ENCODE data around the gene MED26. TPM values are rescaled to one million over a fixed set of nuclear protein-coding genes. Genes with fewer than 3 reads are reported as not detected.

MED26 gene
- total and polyA plus RNA-seq, 2 experiments from 2014 or later, result 6.6 to 7.8 TPM

DNA sequence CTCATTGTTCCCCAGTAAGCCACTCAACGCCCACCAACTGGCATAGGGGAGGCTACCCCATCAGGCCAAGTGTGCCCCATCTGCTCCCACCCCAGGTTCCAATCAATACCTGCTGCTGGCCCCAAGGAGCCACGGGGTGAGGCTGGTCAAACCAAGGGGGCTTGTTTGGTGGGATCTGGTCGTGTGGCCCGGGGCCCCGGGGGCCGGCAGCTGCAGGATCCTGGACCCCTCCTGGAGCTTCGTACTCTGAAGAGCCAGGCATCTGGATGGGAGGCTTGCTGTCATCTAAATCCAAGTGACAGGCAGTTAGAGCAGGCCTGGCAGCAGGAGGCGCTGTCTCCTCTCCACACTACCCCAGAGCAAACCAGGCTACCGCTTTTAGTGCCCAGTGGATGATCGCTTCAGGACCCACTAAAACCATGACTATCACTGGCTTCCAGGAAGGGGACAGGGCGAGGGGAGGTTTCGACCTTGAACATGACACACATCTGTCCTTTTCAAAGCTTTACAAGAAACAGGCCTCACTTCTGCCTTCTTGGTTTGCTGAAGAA, 100.0 kb downstream of the MED26 start:
- WGBS (ENCODE audit: low lambda C conversion rate, missing lambda C conversion rate), result 88% methylated on average over 11 of the region's 12 CpGs
- Histone ChIP-seq H3K9me3 (ENCODE audit: low read depth) (no peaks in the 10 kb centered on the region), H3K27ac (no peak overlapping the region), H3K4me2 (no peak overlapping the region), H3K27me3 (no peaks in the 10 kb centered on the region), H3K9me2 (replicated peaks; ENCODE audit: insufficient read depth) (no peaks in the 10 kb centered on the region), H2AFZ (no peak overlapping the region), H4K20me1 (ENCODE audit: insufficient read depth, poor library complexity, severe bottlenecking) (no peaks in the 10 kb centered on the region), H3K79me2 (no peaks in the 10 kb centered on the region), H3K36me3 (replicated peaks; ENCODE audit: insufficient read depth, low read depth) (no peaks in the 10 kb centered on the region), H3K4me1 (ENCODE audit: insufficient read depth) (no peaks in the 10 kb centered on the region), H3K4me3 (no peak overlapping the region)
- TF ChIP-seq EZH2 (IDR thresholded peaks at IDR 0.05; ENCODE audit: borderline replicate concordance) (no peak), EZH2phosphoT487 (IDR thresholded peaks at IDR 0.05; ENCODE audit: low read depth, severe bottlenecking, unreplicated experiment) (no peak)
- TF ChIP-seq, protein P1, sequence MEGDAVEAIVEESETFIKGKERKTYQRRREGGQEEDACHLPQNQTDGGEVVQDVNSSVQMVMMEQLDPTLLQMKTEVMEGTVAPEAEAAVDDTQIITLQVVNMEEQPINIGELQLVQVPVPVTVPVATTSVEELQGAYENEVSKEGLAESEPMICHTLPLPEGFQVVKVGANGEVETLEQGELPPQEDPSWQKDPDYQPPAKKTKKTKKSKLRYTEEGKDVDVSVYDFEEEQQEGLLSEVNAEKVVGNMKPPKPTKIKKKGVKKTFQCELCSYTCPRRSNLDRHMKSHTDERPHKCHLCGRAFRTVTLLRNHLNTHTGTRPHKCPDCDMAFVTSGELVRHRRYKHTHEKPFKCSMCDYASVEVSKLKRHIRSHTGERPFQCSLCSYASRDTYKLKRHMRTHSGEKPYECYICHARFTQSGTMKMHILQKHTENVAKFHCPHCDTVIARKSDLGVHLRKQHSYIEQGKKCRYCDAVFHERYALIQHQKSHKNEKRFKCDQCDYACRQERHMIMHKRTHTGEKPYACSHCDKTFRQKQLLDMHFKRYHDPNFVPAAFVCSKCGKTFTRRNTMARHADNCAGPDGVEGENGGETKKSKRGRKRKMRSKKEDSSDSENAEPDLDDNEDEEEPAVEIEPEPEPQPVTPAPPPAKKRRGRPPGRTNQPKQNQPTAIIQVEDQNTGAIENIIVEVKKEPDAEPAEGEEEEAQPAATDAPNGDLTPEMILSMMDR (IDR thresholded peaks at IDR 0.05; ENCODE audit: poor library complexity), result peak; percentile 28
- DNase-seq (ENCODE audit: low spot score), result no peak

DNA sequence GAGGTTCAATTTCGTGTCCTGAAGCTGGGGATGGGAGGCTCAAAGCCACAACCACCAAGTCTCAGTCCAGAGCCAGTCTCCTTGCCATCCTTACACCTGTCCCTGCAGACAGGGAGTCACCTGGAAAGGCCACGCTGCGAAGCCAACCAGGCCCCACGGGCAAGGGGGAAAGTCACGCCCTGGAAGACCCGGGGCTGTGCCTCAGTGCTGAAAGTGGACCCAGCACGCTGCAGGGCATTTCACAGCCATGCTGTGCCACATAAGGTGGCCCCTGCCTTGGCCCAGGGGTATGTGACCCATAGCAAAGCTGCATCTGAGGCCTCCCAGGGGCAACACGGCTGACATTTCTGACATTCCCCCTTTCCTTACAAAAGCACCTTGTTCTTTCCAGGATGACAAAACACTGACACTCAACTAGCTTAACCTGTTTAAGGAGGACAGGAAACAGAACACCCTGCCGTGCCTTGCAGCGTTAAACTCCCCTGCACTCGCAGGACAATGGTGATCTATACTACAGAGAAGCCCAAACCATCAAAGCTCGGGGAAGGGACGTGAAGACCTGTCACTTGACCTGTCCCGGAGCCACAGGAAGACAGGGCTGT, 100.6 kb downstream of the MED26 start:
- H3K4me3 ChIP-seq, result no peak overlapping the region
- no peak overlapping the region for H2AFZ ChIP-seq
- no peaks in the 10 kb centered on the region for H3K9me3 ChIP-seq (ENCODE audit: low read depth)
- H3K27me3 ChIP-seq, result no peaks in the 10 kb centered on the region
- no peak for DNase-seq (ENCODE audit: low spot score)
- WGBS (ENCODE audit: low lambda C conversion rate, missing lambda C conversion rate), result 67% methylated on average over 14 of the region's 14 CpGs
- no peaks in the 10 kb centered on the region for H3K79me2 ChIP-seq
- TF ChIP-seq, protein P1 (IDR thresholded peaks at IDR 0.05; ENCODE audit: poor library complexity), result no peak
- TF ChIP-seq EZH2phosphoT487 (IDR thresholded peaks at IDR 0.05; ENCODE audit: low read depth, severe bottlenecking, unreplicated experiment) (no peak), EZH2 (IDR thresholded peaks at IDR 0.05; ENCODE audit: borderline replicate concordance) (no peak)
- H3K4me1 ChIP-seq (ENCODE audit: insufficient read depth), result no peaks in the 10 kb centered on the region
- H3K27ac ChIP-seq, result no peak overlapping the region
- no peak overlapping the region for H3K4me2 ChIP-seq
- no peaks in the 10 kb centered on the region for H3K9me2 ChIP-seq (replicated peaks; ENCODE audit: insufficient read depth)
- H3K36me3 ChIP-seq (replicated peaks; ENCODE audit: insufficient read depth, low read depth), result no peaks in the 10 kb centered on the region
- no peaks in the 10 kb centered on the region for H4K20me1 ChIP-seq (ENCODE audit: insufficient read depth, poor library complexity, severe bottlenecking)

DNA sequence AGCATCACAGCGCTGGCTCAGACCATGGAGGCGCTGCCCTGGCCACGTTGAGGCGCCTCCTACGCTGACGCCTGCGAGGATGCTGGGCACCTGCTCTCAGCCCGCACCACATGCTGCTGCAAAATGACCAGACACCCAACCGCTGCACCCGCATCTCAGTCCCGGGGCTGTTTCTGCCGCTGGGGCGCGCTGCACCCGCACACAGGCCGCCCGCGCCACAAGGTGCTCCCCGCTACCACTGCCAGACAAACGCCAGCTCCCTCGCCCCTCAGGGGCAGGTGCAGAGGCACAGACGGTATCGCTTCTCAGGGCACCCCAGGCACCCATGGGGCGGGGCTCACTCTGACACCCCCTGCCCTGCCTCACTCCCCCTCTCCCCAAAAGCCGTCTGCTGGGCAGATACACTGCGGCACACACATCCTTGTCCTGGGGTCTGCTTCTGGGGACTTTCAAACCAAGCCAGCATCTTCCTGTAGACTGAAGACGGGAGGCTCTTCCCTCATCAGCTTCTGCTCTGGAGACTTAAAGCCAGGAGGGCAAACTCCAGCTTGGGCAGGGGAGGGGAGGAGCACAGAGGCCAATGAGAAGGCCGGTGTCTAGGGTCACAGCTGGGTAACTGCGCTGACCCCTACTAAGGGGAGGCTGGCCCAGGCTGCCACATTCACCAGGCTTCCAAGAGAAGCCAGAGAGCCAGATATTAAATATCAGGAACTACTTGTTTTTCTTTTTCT, 102.1 kb downstream of the MED26 start:
- no peak overlapping the region for H2AFZ ChIP-seq
- no peaks in the 10 kb centered on the region for H3K9me2 ChIP-seq (replicated peaks; ENCODE audit: insufficient read depth)
- WGBS (ENCODE audit: low lambda C conversion rate, missing lambda C conversion rate), result 96% methylated on average over 24 of the region's 29 CpGs
- H3K79me2 ChIP-seq, result no peaks in the 10 kb centered on the region
- H3K4me3 ChIP-seq, result no peak overlapping the region
- H3K27me3 ChIP-seq, result no peaks in the 10 kb centered on the region
- H3K9me3 ChIP-seq (ENCODE audit: low read depth), result no peaks in the 10 kb centered on the region
- TF ChIP-seq EZH2phosphoT487 (IDR thresholded peaks at IDR 0.05; ENCODE audit: low read depth, severe bottlenecking, unreplicated experiment) (no peak), EZH2 (IDR thresholded peaks at IDR 0.05; ENCODE audit: borderline replicate concordance) (no peak)
- TF ChIP-seq, protein P1 (IDR thresholded peaks at IDR 0.05; ENCODE audit: poor library complexity), result no peak
- DNase-seq (ENCODE audit: low spot score), result no peak
- no peak overlapping the region for H3K27ac ChIP-seq
- H3K4me2 ChIP-seq, result no peak overlapping the region
- no peaks in the 10 kb centered on the region for H3K4me1 ChIP-seq (ENCODE audit: insufficient read depth)
- no peaks in the 10 kb centered on the region for H4K20me1 ChIP-seq (ENCODE audit: insufficient read depth, poor library complexity, severe bottlenecking)
- H3K36me3 ChIP-seq (replicated peaks; ENCODE audit: insufficient read depth, low read depth), result no peaks in the 10 kb centered on the region

Data from hepatocyte (in vitro differentiated cells).